ENCODE results near the gene TARP.

- TF ChIP-seq MAFK (IDR thresholded peaks at IDR 0.05; ENCODE audit: low read depth, low read length) (no peak), RFX5 (IDR thresholded peaks at IDR 0.05; ENCODE audit: low read depth, low read length) (no peak), POLR2A (IDR thresholded peaks at IDR 0.05; ENCODE audit: low read depth, low read length) (no peak), FOS (IDR thresholded peaks at IDR 0.05; ENCODE audit: low read depth, low read length) (no peak)
- TF ChIP-seq, protein P1, sequence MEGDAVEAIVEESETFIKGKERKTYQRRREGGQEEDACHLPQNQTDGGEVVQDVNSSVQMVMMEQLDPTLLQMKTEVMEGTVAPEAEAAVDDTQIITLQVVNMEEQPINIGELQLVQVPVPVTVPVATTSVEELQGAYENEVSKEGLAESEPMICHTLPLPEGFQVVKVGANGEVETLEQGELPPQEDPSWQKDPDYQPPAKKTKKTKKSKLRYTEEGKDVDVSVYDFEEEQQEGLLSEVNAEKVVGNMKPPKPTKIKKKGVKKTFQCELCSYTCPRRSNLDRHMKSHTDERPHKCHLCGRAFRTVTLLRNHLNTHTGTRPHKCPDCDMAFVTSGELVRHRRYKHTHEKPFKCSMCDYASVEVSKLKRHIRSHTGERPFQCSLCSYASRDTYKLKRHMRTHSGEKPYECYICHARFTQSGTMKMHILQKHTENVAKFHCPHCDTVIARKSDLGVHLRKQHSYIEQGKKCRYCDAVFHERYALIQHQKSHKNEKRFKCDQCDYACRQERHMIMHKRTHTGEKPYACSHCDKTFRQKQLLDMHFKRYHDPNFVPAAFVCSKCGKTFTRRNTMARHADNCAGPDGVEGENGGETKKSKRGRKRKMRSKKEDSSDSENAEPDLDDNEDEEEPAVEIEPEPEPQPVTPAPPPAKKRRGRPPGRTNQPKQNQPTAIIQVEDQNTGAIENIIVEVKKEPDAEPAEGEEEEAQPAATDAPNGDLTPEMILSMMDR (conservative IDR thresholded peaks at IDR 0.05; ENCODE audit: low read depth, low read length): no peak
These were observed 43.4 kb upstream of the TARP start for GRCh38 chr7:38316733-38317360.
